ENCODE results near the gene FUT4.
"Not testable (repeated sequence)": the region's sequence is repeated elsewhere in the genome, so short reads cannot be mapped to it uniquely, and the experiment has no call there.

Gene FUT4

DNA sequence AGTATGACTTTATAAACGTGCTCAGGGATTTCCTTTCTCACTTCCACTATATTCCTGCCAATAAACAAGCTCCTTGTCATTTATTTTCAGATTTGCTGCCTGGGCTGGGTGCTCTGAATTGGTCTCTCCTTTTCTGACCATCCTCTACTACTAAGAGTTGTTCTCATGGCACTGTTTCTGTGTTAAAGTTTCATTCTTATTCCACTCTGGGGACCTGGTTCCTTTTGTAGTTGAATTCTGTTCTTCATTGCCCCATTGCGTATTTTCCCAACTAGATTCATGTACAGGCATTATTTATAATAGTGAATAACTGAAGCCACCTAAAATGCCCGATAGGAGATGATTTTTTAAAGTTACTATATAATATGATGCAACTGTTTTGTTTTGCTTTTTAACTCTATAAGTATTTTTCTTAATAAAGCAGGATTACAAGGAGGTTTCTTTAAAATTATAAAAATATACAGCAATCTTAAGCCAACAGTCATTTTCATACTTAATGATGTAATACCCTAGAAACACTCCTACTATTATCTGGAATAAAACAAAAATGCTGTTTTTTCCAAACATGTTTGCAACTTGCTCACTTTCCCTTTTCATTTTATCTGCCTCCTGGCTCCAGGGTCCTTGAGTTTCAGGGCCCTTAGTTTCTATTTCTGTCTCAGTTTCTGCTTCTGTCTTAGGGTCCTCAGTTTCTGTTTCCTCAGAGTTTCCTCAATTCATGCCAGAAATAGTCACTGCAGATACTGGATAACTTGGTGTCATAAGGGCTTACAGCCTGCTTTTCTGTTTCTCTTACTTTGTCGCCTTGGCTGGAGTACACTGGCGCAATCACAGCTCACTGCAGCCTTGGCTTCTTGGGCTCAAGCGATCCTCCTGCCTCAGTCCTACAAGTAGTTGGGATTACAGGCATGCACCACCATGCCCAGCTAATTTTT is 9.8 kb upstream of the FUT4 start:
- DNase-seq = no peak

DNA sequence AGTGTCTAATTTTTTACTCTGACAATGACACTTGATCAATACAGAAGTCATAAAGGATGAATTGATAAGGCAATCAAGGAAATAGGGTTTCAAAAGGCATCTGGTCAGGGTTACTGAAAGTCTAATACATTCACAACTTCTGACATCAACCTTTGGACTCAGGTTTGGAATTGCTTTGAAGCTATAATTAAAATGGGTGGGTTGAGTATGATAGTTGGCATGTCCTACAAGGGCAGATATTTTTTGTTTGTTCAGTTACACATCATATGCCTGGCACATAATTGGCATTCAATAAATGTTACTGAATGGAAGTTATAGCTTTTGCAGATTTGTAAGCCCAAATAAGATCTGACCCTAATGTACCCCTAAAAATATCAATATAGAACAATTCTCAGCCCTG is 7.3 kb upstream of the FUT4 start:
- DNase-seq = no peak

DNA sequence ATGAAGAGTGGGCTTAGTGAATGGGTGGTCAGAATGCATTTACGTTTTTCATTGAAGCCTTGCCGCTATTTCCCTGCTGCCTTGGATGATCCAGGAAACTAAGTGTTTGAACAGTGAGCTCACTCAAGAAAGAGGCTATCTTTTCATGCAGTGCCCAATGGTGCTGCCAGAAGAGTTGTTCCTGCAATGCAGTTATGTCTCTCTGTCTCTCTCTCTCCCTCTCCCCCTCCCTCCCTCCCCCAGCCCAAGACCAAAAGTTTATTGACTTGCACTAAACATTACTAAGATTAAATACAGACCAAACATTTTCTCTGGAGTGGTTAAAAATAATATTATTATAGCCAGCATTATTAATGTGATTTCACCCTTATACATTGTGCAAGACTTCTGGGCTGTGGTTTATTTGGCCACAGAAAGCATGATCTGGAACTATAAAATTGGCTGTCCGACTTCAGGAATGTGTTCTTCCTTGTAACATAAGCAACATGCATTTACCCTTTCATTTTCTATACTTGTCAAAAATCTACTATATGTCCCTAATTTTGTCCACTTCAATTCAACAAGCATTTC is 6.6 kb upstream of the FUT4 start:
- DNase-seq = no peak

DNA sequence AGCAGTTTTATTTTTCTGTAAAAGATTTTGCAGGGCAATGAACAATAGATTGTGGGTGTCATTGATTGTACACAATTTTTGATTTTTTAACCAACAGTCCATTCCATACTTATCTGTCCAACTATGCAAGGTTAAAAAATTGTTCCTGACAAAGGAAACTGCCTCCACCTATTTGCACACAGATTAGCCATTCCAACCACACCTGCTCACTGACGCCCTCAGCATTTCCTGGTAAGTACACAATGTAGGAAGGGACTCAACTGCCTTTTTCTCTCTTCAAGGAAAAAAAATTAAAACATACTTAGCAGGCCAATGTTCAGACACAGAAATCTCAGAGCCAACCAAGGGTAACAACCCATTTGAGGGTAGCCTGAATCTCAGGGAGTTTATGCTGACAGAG is 4.3 kb upstream of the FUT4 start:
- DNase-seq = no peak

DNA sequence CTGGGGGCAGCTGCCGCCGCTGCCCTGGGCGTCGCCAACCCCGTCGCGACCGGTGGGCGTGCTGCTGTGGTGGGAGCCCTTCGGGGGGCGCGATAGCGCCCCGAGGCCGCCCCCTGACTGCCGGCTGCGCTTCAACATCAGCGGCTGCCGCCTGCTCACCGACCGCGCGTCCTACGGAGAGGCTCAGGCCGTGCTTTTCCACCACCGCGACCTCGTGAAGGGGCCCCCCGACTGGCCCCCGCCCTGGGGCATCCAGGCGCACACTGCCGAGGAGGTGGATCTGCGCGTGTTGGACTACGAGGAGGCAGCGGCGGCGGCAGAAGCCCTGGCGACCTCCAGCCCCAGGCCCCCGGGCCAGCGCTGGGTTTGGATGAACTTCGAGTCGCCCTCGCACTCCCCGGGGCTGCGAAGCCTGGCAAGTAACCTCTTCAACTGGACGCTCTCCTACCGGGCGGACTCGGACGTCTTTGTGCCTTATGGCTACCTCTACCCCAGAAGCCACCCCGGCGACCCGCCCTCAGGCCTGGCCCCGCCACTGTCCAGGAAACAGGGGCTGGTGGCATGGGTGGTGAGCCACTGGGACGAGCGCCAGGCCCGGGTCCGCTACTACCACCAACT is 1.0 kb downstream of the FUT4 start:
- DNase-seq = no peak

DNA sequence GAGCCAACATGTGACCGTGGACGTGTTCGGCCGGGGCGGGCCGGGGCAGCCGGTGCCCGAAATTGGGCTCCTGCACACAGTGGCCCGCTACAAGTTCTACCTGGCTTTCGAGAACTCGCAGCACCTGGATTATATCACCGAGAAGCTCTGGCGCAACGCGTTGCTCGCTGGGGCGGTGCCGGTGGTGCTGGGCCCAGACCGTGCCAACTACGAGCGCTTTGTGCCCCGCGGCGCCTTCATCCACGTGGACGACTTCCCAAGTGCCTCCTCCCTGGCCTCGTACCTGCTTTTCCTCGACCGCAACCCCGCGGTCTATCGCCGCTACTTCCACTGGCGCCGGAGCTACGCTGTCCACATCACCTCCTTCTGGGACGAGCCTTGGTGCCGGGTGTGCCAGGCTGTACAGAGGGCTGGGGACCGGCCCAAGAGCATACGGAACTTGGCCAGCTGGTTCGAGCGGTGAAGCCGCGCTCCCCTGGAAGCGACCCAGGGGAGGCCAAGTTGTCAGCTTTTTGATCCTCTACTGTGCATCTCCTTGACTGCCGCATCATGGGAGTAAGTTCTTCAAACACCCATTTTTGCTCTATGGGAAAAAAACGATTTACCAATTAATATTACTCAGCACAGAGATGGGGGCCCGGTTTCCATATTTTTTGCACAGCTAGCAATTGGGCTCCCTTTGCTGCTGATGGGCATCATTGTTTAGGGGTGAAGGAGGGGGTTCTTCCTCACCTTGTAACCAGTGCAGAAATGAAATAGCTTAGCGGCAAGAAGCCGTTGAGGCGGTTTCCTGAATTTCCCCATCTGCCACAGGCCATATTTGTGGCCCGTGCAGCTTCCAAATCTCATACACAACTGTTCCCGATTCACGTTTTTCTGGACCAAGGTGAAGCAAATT is 1.8 kb downstream of the FUT4 start:
- no peak for DNase-seq

DNA sequence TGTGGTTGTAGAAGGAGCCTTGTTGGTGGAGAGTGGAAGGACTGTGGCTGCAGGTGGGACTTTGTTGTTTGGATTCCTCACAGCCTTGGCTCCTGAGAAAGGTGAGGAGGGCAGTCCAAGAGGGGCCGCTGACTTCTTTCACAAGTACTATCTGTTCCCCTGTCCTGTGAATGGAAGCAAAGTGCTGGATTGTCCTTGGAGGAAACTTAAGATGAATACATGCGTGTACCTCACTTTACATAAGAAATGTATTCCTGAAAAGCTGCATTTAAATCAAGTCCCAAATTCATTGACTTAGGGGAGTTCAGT is 2.4 kb downstream of the FUT4 start:
- no peak for DNase-seq

DNA sequence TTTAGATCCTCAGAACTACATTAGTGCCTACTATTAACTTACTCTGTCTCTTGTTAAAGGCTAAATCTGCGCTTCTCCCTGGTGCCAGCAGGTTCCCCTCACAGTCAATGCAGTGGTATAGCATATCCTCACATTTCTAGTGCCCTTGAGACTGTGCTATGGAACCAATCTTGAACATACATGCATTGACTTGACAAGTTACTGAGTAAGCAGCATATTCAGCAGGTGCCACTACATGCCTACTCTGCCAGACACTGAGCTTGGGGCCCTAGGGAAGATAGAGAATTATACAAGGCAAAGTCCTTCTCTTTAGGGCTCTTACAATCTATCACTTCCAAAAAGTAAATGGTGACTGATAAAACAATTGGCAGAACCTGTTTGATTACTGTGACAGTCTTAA is 3.2 kb downstream of the FUT4 start:
- no peak for DNase-seq

DNA sequence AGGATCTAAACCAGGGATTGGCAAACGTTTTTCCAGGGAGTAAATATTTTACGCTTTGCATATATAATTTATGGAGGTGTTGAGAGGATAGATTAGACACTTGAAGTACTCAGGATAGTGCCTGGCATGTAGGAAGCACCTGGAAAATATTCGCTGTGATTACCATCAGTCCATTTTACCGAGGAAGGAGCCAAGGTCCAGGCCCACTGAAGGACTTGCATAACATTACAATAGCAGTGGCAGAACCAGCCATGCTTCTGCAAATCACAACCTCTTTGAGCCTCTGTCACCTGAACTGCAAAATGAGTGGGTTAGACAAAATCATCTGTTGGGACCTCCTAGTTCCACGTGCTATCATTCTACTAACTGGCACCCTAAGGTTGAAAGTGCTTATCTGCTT is 5.4 kb downstream of the FUT4 start:
- no peak for DNase-seq

DNA sequence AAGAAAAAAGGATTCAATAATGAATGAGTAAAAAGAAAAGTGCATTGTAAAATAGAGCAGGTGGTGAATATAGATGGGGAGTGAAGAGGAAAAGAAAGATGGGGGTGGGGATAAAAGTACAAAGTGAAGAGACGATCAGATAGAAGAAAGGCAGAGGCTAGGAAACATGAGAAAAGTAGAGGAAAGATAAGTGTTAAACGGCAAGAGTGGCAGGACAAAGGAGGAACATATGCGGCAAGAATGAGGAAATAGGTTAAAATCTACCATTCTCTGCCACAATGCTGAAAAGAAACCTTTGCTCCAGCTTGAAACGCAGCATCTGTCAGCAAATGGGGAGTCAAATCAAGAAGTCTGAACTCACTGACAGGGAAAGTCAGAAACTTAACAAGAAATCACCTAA is 6.8 kb downstream of the FUT4 start:
- no peak for DNase-seq

DNA sequence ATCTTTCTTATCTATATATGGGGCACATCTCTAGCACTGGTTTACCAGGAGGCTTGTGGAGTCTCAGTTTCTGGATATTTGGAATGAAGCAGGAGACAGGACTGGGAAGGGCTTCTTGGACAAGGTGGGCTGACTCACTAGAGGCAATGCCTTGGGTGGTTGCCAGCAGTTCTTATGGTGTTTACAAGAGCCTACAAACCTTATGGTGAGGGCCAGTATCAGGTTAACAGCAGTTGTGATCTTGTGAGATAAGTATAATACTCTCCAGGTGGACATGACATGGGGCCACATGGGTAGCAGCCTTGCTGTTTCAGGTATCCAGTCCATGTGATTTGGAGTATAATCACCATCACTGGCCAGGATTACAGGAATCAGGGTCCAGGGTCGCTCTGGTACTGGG is 10.2 kb downstream of the FUT4 start:
- no peak for DNase-seq

DNA sequence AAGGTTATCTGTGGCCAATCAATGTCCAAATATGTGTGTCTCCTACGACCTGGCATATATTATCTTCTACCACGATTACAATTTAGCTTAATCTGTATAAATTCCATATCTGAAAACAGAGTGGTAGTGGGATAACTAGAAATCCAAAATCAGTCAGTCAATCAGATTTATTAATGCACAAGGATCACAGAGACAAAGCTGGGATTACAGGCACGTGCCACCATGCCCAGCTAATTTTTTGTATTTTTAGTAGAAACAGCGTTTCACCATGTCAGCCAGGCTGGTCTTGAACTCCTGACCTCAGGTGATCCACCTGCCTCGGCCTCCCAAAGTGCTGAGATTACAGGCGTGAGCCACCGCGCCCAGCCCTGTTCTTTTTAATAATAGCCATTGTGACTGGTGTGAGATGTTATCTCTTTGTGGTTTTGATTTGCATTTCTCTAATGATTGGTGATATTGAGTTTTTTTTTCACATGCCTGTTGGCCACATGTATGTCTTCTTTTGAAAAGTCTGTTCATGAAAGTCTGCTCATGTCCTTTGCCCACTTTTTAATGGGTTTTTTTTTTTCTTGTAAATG is 12.1 kb downstream of the FUT4 start:
- DNase-seq = not testable (repeated sequence)

DNA sequence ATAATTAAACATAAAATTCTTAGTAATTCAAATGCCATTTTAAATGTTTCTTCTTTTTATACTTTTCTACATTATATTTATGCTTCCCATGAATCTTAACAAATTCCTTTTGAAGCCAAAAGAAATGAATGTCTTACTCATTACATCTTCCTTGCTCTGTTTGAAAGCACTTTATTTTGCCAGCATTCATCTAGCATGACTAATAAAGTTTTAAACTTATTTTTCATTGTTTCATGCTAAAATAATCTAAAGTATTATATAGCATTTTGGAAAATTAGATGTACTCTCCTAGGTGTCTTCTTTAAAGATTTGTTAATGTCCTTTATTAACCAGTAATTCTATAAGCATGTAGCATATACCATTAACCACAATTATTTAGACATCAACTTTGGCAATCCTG is 13.7 kb downstream of the FUT4 start:
- no peak for DNase-seq

DNA sequence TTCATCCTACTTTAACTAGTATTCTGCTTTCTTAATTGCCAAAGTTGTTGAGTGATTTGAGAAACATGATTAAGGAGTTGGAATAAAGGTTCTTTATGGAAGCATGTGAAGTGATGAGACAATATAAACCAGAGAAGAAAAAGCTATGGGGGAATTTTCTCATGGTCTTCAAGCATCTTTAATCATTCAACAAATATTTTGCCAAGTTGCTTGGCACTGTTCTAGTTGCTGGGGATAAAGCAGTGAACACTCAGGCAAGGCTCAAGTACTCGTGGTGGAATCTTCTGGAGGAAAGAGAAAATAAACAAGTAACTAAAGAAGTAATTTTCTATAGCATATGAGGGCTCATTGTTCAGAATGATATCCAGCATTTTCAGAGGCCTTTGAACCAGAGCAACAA is 14.3 kb downstream of the FUT4 start:
- DNase-seq = no peak

DNA sequence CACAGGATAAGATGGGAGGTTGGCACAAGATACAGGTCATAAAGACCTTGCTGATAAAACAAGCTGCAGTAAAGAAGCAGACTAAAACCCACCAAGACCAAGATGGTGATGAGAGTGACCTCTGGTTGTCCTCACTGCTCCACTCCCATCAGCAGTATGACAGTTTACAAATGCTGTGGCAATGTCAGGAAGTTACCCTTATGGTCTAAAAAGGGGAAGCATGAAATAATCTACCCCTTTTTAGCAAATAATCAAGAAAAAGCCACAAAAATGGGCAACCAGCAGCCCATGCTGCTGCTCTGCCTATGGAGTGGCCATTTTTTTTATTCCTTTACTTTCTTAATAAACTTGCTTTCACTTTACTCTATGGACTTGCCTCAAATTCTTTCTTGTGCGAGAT is 14.7 kb downstream of the FUT4 start:
- DNase-seq = no peak

DNA sequence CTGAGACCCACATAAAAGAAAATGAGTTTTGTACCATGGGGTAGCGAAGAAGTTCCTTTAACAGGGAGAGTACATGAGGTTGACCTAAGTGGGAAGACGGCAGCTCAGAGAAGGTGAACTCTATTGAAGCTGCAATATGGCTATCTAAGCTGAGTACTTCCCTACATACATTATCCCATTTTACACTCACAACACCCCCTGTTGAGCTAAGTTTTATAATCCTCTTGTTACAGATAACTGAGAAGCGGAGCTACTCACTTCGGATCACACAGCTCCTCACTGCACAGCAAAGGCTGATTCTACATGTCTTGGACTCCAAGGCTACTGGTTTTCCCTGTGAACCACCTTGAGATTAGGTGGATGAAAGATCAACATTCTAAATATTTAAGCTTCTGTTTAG is 15.2 kb downstream of the FUT4 start:
- DNase-seq = no peak

DNA sequence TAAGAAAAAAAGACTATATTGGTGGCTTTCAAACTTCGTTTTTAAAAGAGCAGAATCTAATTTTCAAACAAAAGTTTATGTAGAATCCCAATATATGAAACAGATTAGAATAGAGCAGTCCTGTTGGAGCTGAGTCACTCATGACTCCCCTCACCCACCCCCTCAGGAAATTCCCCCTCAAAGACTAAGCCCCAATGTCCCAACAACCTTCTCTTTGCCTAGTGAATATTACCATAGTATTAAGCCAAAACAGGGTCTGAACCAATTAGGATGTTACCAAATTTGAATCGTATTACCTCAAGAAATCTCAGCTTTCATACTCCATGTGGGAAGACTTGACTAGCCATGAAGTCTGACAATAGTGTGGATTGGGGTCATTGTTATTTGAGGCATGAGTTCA is 15.6 kb downstream of the FUT4 start:
- DNase-seq = no peak

DNA sequence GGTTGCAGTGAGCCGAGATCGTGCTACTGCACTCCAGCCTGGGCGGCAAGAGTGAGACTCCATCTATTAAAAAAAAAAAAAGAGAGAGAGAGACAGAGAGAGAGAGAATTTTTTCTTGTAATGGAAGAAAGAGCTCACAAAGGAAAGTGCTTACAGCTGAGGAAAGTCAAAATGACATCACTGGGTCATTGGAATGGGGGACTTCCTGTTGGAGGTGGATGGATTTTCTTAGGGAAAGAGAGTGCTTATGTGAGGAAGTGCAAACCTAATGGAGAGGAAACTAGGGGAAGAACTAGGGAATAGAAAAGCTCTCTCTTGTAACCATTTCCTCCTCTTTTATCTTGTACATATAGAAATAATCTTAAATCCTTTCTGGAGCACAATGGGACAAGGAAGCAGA is 17.1 kb downstream of the FUT4 start:
- no peak for DNase-seq

DNA sequence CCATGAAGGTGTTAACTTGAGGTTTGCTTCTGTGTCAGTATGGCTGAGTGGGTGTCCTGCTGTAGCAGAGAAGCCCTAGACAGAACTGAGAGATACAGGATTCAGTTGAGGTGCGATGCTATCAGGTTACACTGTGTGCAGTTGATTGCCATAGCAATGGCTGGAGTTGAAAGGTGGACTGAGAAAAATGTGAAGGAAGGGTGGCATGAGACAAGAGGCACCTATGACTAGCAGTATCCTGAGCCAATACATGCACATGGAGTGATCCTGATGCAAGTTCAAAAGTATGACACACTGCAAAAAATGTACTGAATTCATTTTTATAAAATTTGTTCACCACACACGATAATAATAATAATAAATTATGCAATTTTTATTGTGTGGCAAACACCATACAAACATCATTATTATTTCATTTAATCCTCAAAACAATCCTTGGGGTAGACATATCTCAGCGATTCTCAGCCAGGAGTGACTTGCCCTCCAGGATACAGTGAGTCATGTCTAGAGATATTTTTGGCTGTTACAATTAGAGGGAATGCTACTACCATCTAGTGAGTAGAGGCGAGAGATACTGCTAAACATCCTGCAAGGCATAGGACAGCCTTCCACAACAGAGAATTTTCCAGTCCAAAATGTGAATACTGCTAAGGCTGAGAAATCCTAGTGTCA is 19.6 kb downstream of the FUT4 start:
- DNase-seq = no peak

DNA sequence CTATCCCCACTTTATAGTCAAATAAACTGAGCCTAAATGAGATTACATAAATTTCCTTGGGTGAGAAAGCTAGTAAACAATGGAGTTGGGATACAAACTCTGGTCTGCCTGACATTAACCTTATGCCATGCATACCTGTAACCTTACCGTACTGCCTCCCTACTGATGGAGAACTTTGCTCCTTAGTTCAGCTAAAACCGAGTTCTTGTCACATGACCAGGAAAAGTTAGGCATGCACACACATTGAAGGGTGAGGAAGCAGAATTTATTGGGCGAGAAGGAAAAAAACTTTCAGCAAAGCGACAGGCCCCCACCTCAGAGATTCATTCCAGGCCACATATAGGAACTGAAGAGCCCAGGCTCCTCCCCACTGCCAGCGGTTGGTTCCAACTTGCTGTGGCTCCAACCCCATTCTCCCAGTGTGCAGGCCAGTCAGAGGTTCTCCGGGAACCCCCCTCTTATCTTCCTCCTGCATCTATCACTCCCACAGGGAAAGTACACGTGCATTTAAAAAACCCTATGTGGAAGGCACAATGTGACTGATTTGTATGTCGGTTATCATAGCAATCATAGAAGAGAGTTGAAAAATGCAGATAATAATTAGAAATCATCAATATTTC is 20.2 kb downstream of the FUT4 start:
- no peak for DNase-seq

DNA sequence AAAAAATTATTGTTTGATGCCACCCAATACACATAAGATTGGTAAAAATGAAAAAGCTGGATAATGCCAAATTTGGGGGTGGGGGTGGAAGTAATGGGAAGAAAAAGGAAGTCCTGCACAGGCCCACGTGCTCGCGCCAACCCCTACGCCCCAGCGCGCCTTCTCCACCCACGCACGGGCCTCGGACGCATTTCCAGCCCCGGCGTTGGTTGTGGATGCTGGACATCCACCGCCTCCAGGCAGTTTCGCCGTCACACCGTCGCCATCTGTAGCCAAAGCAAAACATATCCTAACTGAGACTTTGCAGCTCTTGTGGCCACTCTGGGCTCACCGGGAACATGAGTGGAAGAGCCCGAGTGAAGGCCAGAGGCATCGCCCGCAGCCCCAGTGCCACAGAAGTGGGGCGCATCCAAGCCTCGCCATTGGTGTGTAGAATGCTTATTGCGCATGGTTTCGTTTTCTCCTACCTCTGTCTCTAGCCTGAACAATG is 23.5 kb downstream of the FUT4 start, which contains the start of gene PIWIL4:
TSS of gene PIWIL4 (plus strand) at position 188 of the 490 bp plus-strand sequence. CDS start at position 339, 151 bp downstream.
- no peak for DNase-seq

DNA sequence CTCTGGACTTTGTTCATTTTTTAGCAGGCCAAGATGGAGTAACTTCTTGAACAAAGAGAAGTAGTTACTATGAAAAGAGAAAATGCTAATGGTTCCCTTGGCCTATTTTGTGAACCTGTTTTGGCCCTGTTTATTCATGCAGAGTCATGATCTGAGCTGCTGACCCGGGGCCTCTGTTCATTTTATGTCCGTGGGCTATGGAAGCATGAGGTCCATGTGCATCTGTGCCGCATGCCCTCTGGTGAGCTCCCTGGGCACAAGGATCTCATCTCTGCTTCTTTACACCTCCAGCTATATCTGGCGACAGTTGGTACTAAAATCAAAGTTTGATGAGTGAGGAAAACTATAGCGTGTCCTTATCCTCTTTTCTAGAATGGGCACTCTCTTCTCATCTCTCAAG is 24.5 kb downstream of the FUT4 start:
- no peak for DNase-seq
